GM13976 (cell line): Measurements from ENCODE around the gene FAXDC2.

Experiments used
- DNase-seq: peaks from one replicate; pipeline ENCODE4 v3.0.0; 2012; ENCODE audit warnings: low spot score
- CTCF ChIP-seq: IDR thresholded peaks from 2 replicates; pipeline ENCODE4 v1.5.1; 2012; ENCODE audit warnings: borderline replicate concordance, mild to moderate bottlenecking; ENCODE audit not compliant: insufficient read depth; ENCODE audit errors: extremely low read depth, missing control alignments, control extremely low read depth
- in situ Hi-C: fragments of 300-500 bp; cut with MboI; formaldehyde crosslinking; loops from one replicate; pipeline ENCODE4 v1.12.0; 2022; ENCODE audit warnings: low sequenced_read_pairs, mixed read lengths, inconsistent platforms; ENCODE audit not compliant: unreplicated experiment

The FAXDC2 gene

DNA sequence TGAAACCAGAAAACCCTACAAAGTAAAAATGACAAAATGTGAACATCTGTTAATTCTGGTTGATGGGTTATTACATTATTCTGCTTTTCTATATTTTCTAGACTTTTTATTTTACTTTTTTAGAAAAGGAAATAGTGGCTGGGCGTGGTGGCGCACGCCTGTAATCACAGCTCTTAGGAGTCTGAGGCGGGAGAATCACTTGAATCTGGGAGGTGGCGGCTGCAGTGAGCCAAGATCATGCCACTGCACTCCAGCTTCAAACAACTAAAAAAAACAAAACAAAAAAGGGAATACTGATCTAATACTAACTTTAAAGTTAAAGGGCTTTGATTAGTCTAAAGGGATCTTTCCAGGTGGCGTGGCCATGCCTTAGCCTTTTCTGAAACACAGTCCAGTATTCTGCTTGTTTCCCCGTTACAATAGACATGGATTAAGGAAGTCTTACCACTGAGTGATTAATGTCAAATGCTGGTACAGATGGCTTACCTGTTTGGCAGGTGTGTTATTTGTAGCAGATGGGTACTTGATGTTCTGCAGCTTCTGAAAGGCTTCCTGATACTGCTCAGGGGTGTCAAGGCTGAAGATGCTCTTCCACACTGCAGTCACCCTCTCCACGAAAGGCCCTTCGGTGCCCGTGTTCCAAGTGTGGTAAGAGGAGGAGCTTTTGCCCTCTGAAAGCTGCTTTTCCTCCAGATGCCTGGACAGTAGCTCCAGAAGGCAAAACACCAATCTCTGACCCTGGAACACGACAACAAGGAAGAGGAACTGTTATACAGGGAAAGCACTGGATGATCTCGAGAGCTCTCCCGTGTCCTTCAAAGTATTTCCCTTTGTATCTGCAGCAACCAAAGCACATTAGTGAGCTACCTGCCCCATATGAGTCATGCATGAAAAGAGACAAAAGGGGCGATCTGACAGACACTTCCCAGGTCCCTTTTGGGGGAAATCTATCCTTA, 45.5 kb upstream of the FAXDC2 start:
- no peak for TF ChIP-seq CTCF
- in situ Hi-C loops = no loop called here
- DNase-seq = no peak

- TF ChIP-seq CTCF = no peak
- in situ Hi-C loops = no loop called here
- no peak for DNase-seq
These were observed 43.0 kb upstream of the FAXDC2 start for GRCh38 chr5:154893381-154893780.

DNA sequence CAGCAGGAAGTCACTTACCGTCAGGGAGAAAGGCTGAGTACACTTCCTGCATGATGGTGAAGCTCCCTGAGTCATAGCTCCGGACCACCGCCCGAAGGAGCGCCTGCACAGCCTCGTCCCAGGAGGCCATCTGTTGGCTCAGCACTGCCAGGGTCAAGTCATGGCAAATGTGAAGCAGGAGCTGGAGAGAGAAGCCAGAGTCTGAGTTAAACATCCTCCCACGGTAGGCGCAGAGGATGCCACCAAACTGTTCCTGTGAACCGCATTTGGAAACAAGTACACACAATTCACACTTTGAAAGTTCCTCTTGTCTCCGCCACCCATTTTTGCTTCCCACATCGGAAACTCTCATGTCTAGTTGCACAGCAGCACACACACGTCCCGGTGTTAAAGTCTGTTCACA, 42.0 kb upstream of the FAXDC2 start:
- TF ChIP-seq CTCF = no peak
- no peak for DNase-seq
- in situ Hi-C loops = no loop called here

DNA sequence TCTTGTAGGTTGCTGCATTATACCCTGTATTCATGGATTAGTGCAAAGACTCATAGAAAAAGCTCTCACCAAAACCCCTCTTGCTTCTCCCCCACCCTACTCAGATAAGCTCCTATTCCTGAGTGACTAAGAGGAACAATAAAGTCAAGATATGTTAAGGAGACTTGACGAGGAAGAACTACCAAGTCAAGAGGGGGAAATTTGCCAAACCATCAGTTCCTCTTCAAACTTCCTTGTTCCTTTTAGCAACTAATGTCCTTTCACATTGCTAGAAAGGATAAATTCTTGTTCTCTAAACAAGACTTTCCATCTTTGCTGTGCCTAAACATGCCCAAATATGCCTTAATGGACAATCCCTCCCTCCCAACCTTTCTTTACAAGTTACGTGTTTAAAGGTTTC, 35.0 kb upstream of the FAXDC2 start:
- TF ChIP-seq CTCF = no peak
- in situ Hi-C loops = no loop called here
- no peak for DNase-seq

- DNase-seq = no peak
- in situ Hi-C loops = no loop called here
- TF ChIP-seq CTCF = no peak
These were observed 34.0 kb upstream of the FAXDC2 start for GRCh38 chr5:154884424-154884823.

DNA sequence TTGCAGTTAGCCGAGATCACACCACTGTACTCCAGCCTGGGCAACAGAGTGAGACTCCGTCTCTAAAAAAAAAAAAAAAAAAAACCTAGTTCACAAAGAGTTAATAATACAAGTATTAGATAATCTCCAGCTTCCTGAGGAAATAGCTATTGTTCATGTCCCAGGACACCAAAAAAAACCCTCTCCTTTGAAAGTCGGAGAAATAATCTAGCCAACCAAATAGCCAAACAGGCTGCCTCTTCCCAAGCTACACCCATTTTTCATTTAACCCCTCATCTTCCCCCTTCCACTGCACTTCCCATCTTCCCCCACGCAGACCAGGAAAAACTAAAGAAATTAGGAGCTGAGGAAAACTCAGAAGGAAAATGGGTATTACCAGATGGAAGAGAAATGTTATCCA, 31.6 kb upstream of the FAXDC2 start:
- TF ChIP-seq CTCF = no peak
- in situ Hi-C loops = no loop called here
- DNase-seq = no peak
